HG02884 (cell line): ENCODE results near the gene LOXL1.

Source experiments
- ATAC-seq: cut with Tn5 transposase; IDR thresholded peaks from one replicate; pipeline ENCODE4 v1.9.1; 2021; ENCODE audit warnings: mild to moderate bottlenecking, moderate library complexity; ENCODE audit not compliant: unreplicated experiment

LOXL1 gene

GRCh38 chr15:73899197-73900094, 26.8 kb upstream of the LOXL1 start:
- no peak for ATAC-seq

GRCh38 chr15:73900095-73900712, 26.1 kb upstream of the LOXL1 start:
- ATAC-seq, result no peak

- no peak for ATAC-seq
These were observed 25.0 kb upstream of the LOXL1 start for GRCh38 chr15:73901126-73901810.

- no peak for ATAC-seq
These were observed 23.9 kb upstream of the LOXL1 start for GRCh38 chr15:73902121-73903020.

- ATAC-seq, result no peak
These were observed 22.0 kb upstream of the LOXL1 start for GRCh38 chr15:73904026-73904815.

GRCh38 chr15:73905225-73905827, 20.9 kb upstream of the LOXL1 start:
- ATAC-seq, result no peak

- ATAC-seq, result no peak
These were observed 19.8 kb upstream of the LOXL1 start for GRCh38 chr15:73906346-73907034.

GRCh38 chr15:73907035-73907408, 19.2 kb upstream of the LOXL1 start:
- ATAC-seq, result no peak

- no peak for ATAC-seq
These were observed 18.0 kb upstream of the LOXL1 start for GRCh38 chr15:73908030-73908821.

GRCh38 chr15:73908822-73909122, 17.5 kb upstream of the LOXL1 start:
- ATAC-seq, result no peak

GRCh38 chr15:73909651-73910050, 16.6 kb upstream of the LOXL1 start:
- no peak for ATAC-seq

- ATAC-seq, result no peak
These were observed 15.5 kb upstream of the LOXL1 start for GRCh38 chr15:73910522-73911303.

GRCh38 chr15:73912030-73912596, 14.1 kb upstream of the LOXL1 start:
- ATAC-seq, result no peak

GRCh38 chr15:73914145-73914544, 12.1 kb upstream of the LOXL1 start:
- ATAC-seq, result no peak

- no peak for ATAC-seq
These were observed 11.2 kb upstream of the LOXL1 start for GRCh38 chr15:73915082-73915481.

GRCh38 chr15:73918784-73919183, 7.5 kb upstream of the LOXL1 start:
- ATAC-seq, result no peak

GRCh38 chr15:73919706-73920105, 6.6 kb upstream of the LOXL1 start:
- no peak for ATAC-seq
